ENCODE measurements around the gene CLDN2. TPM values are rescaled to one million over a fixed set of nuclear protein-coding genes. Genes with fewer than 3 reads are reported as not detected.
A peak's percentile ranks its signal among the peaks of the same experiment; 100 is the strongest.

The CLDN2 gene
- total RNA-seq, 1 donor from 2014 or later, result 29.6 TPM

- DNase-seq (ENCODE audit: low read depth), result no peak
Observed at GRCh38 chrX:106921637-106922036, 1.4 kb downstream of the CLDN2 start.

DNA sequence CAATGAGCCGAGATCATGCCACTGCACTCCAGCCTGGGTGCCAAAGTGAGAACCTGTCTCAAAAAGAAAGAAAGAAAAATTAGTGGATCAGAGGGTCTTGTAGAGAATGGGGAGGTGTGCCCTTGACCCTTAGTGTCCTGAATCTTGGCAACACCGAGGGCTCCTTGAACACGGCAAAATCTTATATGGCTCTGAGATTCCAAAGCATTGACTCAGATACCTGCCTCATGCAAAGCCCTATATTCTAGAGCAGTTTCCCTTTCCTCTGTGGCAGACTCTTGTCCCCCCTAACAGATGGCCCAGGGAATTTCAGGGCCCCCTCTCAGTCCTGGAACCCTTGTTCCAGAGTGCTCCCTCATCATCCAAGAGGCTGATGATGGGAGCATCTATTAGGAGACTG is 6.8 kb downstream of the CLDN2 start:
- no peak for DNase-seq (ENCODE audit: low read depth)

DNA sequence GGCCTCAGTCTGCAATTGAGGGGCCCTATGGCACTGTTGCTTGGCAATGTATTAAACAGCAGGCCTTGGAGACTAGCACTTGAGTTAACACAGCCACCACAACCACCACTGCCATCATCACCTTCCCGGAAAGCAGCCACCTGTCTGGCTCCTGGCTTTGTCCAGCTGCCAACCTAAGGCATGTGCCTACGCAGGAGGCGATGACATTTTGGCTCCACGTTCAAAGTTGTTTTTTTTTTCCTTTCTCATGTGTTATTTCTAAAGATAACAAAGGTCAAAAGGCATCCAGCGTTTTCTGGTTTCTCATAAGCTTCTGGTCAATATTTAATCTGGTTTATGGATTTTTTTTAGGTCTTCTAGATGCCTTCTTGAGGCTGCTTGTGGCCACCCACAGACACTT is 7.5 kb downstream of the CLDN2 start:
- DNase-seq (ENCODE audit: low read depth), result no peak

DNA sequence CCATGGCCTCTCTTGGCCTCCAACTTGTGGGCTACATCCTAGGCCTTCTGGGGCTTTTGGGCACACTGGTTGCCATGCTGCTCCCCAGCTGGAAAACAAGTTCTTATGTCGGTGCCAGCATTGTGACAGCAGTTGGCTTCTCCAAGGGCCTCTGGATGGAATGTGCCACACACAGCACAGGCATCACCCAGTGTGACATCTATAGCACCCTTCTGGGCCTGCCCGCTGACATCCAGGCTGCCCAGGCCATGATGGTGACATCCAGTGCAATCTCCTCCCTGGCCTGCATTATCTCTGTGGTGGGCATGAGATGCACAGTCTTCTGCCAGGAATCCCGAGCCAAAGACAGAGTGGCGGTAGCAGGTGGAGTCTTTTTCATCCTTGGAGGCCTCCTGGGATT is 8.0 kb downstream of the CLDN2 start:
- no peak for DNase-seq (ENCODE audit: low read depth)

DNA sequence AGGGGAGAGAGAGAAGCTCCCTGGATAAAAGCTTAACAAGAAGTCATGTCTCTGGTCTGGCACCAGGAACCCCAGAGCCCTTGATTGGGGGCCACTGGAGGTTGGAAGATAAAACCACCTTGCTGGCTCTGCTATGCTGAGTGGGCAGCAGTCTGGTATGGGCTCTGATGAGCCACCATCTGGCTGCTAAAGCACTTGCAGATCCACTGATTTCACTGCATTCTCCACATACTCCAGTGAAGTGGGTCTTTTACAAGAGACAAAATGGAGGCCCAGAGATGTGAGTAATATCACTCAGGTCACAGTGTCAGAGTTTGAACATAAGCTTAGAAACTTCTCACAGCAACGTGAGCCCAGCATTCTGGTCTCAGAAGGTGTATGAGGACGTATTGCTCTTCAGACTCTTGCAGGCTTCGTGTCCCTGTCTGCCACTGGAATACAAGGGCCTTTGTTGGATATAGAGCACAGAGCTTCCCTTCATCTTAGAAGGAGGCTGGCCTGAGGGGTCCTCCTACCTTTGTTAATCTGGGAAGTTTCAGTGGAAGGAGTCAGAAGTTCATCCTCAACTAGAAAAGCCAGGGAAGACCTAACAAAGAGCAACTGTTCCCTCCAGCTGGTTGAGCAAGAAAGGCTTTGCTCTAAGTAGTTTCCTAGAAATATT is 11.8 kb downstream of the CLDN2 start:
- DNase-seq (ENCODE audit: low read depth), result no peak

DNA sequence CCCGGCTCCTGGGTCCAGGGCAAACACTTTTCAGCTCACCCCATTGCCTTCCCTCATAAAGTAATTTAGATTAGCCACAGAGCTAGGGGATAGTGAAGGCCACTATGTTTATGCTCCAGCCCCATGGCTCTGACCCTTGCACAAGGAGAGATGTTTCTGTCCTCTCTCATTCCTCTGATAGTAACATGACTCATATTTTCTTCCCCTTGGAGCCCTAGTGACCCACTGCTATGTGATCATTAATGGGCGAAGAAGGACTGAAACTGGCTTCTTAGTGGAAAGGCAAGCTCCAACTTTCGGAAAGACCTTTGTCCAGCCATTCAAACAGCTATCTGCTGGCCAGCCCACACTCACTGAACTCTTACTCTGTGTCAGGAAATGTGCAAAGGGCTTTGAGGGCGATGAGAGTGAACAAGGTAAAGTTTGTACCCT is 12.3 kb downstream of the CLDN2 start:
- peak; percentile 74 for DNase-seq (ENCODE audit: low read depth)

DNA sequence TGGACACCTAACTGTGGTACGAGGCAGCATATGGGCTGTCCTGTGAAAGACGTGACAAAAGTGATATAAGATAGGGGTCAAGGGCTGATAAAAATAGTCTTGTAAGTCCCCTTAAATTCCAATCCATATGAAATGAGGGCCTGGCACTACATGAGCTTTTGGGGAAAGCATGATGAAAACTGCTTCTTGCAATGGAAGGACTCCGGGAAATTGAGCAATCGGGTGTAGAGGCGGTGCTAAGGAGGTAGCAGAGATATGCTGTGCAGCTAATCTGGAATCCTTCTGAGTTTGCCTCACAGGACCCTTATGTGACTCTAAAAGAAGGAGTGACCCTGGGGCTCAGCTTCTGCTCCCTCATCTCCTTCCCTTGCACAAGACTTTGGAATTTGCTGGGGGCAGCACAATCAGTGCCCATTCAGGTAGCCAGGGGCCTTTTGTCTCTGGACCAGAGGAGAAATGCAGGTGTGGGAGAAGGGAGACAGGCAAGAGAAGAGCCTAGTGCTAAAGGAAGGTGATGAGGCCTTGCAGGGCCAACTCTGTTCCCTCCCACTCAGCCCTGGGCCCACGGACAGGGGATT is 12.8 kb downstream of the CLDN2 start:
- peak; percentile 49 for DNase-seq (ENCODE audit: low read depth)

GRCh38 chrX:106933538-106933961 is 13.3 kb downstream of the CLDN2 start:
- DNase-seq (ENCODE audit: low read depth), result peak; percentile 59

- DNase-seq (ENCODE audit: low read depth), result peak; percentile 95
Observed at GRCh38 chrX:106935175-106935574, 15.0 kb downstream of the CLDN2 start.

DNA sequence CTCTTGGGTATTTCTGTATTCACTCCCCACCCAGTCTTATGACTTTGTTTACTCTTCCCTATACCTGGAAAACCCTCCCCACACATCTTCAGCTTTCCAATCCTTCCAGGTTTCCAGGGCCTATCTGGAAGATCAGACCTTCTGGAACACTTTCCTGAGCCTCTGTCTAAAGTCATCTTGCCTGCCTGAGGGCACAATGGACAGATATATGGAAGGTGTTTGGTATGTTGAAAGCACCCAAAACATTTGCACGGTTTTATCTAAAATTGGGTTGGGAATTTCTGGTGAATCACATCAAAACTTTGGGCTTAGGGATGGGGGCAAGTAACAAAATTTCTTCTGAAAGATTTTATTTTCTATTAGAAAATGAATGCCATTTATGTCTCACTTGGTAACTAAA is 16.0 kb downstream of the CLDN2 start:
- no peak for DNase-seq (ENCODE audit: low read depth)

GRCh38 chrX:106939566-106939965 is 19.4 kb downstream of the CLDN2 start:
- DNase-seq (ENCODE audit: low read depth), result no peak

- DNase-seq (ENCODE audit: low read depth), result no peak
Observed at GRCh38 chrX:106940068-106940467, 19.9 kb downstream of the CLDN2 start.

- no peak for DNase-seq (ENCODE audit: low read depth)
Observed at GRCh38 chrX:106946464-106946863, 26.3 kb downstream of the CLDN2 start.

GRCh38 chrX:106948641-106949040 is 28.4 kb downstream of the CLDN2 start:
- no peak for DNase-seq (ENCODE audit: low read depth)

DNA sequence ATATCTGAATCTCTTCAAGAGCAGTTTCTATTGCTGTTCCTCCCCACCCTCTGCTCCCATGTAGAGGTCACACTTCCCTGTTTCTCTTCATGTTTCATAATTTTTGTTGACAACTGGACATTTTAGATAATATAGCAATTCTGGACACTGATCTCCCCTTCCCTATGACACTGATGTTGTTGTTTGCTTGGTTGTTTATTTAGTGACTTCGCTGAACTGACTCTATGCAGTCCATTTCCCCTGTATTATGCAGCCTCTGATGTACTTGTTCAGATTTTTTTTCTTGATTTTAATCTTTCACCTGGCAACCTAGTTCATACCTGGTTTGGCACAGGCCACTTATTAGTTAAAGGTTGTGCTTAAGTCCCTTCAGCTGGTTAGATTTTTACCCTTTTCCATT is 29.2 kb downstream of the CLDN2 start:
- no peak for DNase-seq (ENCODE audit: low read depth)

DNA sequence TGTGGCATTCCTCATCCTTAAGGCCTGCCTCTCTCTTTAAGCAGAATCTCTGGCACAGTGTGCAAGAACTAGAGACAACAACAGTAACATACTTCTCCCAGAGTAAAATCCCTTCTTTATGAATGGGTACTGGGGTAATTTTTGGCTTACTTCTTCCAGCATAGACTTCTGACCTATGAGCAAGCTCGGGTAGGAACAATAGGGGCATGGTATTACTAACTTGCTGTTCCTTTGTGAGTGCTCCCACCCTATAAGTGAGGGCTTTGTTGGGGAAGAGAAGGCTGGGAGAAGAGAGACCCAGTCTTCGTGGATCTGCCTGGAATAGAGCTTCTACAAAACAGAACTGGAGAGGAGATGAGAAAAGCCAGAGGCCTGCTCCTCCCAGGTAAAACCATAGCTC is 30.2 kb downstream of the CLDN2 start:
- DNase-seq (ENCODE audit: low read depth), result no peak

GRCh38 chrX:106951230-106951629 is 31.0 kb downstream of the CLDN2 start:
- no peak for DNase-seq (ENCODE audit: low read depth)

DNA sequence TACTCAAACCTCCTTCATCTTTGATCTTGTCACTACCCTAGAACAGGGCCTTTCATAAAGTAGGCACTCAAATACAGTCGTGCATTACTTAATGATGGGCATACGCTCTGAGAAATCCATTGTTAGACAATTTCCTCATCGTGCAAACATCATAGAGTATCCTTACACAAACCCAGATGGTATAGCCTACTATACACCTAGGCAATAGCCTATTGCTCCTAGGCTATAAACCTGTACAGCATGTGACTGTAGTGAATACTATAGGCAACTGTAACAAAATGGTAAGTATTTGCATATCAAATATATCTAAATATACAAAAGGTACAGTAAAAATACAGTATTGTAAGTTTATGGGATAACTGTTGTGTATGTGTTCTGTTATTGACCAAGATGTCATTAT is 31.9 kb downstream of the CLDN2 start:
- no peak for DNase-seq (ENCODE audit: low read depth)

GRCh38 chrX:106952538-106952937 is 32.3 kb downstream of the CLDN2 start:
- DNase-seq (ENCODE audit: low read depth), result no peak

DNA sequence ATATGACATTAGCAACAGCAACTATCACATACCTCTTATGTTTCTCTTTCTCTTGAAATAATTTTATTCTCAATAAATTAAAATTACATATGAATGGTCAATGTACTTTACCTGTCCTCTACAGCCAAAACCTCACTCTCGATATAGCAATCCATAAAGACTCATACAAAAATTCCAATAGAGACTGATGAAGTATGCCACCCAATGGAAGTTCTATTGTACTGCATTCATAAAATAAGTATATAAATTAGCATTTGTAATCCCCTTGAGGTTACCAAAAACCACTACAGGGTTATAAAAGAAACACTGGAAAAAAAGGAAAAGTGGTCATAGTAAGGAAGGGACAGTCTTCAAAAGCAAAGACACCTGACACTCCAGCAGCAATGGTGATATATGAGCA is 32.8 kb downstream of the CLDN2 start:
- peak; percentile 35 for DNase-seq (ENCODE audit: low read depth)

- DNase-seq (ENCODE audit: low read depth), result no peak
Observed at GRCh38 chrX:106954041-106954440, 33.8 kb downstream of the CLDN2 start.

DNA sequence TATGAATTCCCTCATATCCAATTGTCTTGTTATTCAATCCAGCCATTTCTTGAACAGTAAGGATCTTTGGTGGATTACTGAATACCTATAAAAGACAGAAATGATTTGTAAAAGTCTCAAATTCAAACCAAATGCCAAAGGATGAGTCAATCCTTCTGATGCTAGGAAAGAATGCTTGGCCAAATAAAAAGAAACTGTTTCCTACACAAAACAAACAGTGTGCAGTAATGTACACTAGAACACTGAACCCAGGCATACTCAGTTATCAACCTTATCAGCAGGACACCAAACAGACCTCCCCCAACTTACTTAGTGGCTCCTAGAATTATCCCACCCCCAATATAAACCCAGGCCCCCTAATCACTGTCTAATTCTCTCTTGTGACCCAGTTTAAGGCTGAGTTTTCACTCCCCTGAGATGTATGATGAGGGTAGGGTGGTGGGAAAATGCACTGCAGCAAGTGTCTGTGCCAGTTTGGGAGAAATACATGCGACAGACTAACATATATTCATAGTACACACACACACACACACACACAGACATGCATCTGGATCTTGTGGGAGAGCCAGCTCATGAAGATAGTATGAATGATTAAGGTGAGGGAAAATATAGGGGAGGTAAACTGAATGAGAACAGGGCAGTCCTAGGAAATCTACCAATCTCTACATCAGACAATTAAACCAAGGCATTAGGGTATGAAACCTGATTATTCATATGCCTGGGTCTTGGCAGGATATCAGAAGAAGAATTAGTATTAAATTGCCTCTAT is 35.0 kb downstream of the CLDN2 start:
- DNase-seq (ENCODE audit: low read depth), result peak; percentile 50

DNA sequence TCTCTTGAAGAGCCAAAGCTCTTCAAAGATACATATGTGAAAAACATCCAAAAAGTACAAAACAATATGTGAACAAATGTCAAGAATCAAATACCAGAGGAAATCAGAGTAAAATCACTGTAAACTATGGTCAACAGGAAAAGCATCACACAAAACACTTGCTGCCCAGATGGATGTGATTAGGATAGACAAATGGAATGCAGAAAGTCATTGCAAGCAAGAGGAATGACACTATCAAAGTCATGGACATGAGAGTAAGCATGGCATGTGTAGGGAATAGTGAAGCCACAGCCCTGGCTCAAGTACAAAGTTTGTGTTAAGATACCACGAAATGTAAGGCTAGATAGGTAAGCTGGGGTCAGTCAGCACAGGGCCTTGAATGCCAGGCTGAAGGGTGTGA is 37.7 kb downstream of the CLDN2 start:
- DNase-seq (ENCODE audit: low read depth), result no peak
